Fibroblast of pulmonary artery (primary cell): ENCODE results near the gene RITA1.

Experiments used
- DNase-seq: peaks from one replicate; pipeline ENCODE4 v3.0.0-alpha.2; 2010; ENCODE audit warnings: low read depth
- H3K4me3 ChIP-seq: replicated peaks from 2 replicates; pipeline ENCODE4 v1.5.1; 2011; ENCODE audit warnings: low read depth, mild to moderate bottlenecking, control low read depth, low read length, moderate library complexity
- CTCF ChIP-seq: IDR thresholded peaks from 2 replicates; pipeline ENCODE4 v1.5.1; 2011; ENCODE audit warnings: mild to moderate bottlenecking, control low read depth, low read length, inconsistent platforms; ENCODE audit errors: missing control alignments

RITA1 gene

GRCh38 chr12:113189361-113189760 is 3.8 kb downstream of the RITA1 start:
- no peak for DNase-seq
- no peak for TF ChIP-seq CTCF
- H3K4me3 ChIP-seq = no peak overlapping the region

GRCh38 chr12:113190761-113191160 is 5.2 kb downstream of the RITA1 start:
- peak; percentile 48 for DNase-seq
- TF ChIP-seq CTCF = no peak

GRCh38 chr12:113191227-113191626 is 5.7 kb downstream of the RITA1 start:
- no peak for TF ChIP-seq CTCF
- DNase-seq = no peak

More at GRCh38 chr12:113190761-113191160, 5.2 kb downstream of the RITA1 start:
- H3K4me3 ChIP-seq = no peak overlapping the region

GRCh38 chr12:113194971-113195391 is 9.5 kb downstream of the RITA1 start:
- peak; percentile 35 for DNase-seq
- TF ChIP-seq CTCF = no peak
- H3K4me3 ChIP-seq = no peak overlapping the region

More at GRCh38 chr12:113191227-113191626, 5.7 kb downstream of the RITA1 start:
- H3K4me3 ChIP-seq = no peak overlapping the region

GRCh38 chr12:113195598-113195997 is 10.1 kb downstream of the RITA1 start:
- no peak for DNase-seq
- no peak for TF ChIP-seq CTCF
- no peak overlapping the region for H3K4me3 ChIP-seq

GRCh38 chr12:113196582-113196981 is 11.1 kb downstream of the RITA1 start:
- DNase-seq = no peak
- no peak overlapping the region for H3K4me3 ChIP-seq
- TF ChIP-seq CTCF = no peak

GRCh38 chr12:113196990-113197389 is 11.5 kb downstream of the RITA1 start:
- DNase-seq = peak; percentile 88
- H3K4me3 ChIP-seq = no peak overlapping the region
- peak; percentile 82 for TF ChIP-seq CTCF
